ENCODE results near the gene TGFA. TPM values are rescaled to one million over a fixed set of nuclear protein-coding genes. Genes with fewer than 3 reads are reported as not detected.

Gene TGFA
- total RNA-seq, 2 donors from 2014 or later = 21.4 to 25.8 TPM

GRCh38 chr2:70399046-70399445 is 154.6 kb downstream of the TGFA start:
- Histone ChIP-seq H3K9ac (ENCODE audit: low read depth in 2 of 2, low read length in 2 of 2) (no peak overlapping the region), H3K27ac (no peak overlapping the region), H3K4me3 (no peak overlapping the region), H3K9me3 (no peaks in the 10 kb centered on the region), H3K4me1 (no peaks in the 10 kb centered on the region), H3K36me3 (no peaks in the 10 kb centered on the region), H3K27me3 (no peaks in the 10 kb centered on the region)
- no peak for TF ChIP-seq CTCF (IDR thresholded peaks at IDR 0.05)
- DNase-seq = no peak
- intact Hi-C loops (cut with DNase I) = no loop called here

Other genes starting within 250 kb of the TGFA start
- 1 to 10 TPM in 1 of 2 donors, under 1 TPM in 1; 0.79 to 1.1 TPM for gene ADD2, start 214.4 kb upstream of the TGFA start, total RNA-seq
- gene FIGLA, start 236.8 kb upstream of the TGFA start, total RNA-seq = not detected